ENCODE measurements around the gene HHIPL1.
A peak's percentile ranks its signal among the peaks of the same experiment; 100 is the strongest.

Gene HHIPL1

GRCh38 chr14:99662846-99663245, 17.9 kb downstream of the HHIPL1 start:
- no peak for DNase-seq

- no peak for DNase-seq
Observed at GRCh38 chr14:99663386-99664057, 18.6 kb downstream of the HHIPL1 start.

- DNase-seq = peak in 1 of 2 donors; percentile 34
Observed at GRCh38 chr14:99664058-99664936, 19.4 kb downstream of the HHIPL1 start.

GRCh38 chr14:99664937-99665273, 20.0 kb downstream of the HHIPL1 start:
- no peak for DNase-seq

- DNase-seq = no peak
Observed at GRCh38 chr14:99666533-99666932, 21.6 kb downstream of the HHIPL1 start.

- no peak for DNase-seq
Observed at GRCh38 chr14:99667045-99667444, 22.1 kb downstream of the HHIPL1 start.

- no peak for DNase-seq
Observed at GRCh38 chr14:99667821-99668220, 22.9 kb downstream of the HHIPL1 start.

GRCh38 chr14:99668307-99669295, 23.7 kb downstream of the HHIPL1 start:
- DNase-seq = no peak

GRCh38 chr14:99670361-99671234, 25.7 kb downstream of the HHIPL1 start:
- no peak for DNase-seq

GRCh38 chr14:99671235-99672224, 26.6 kb downstream of the HHIPL1 start:
- DNase-seq = peak; percentile 31 to 55

- no peak for DNase-seq
Observed at GRCh38 chr14:99672506-99673304, 27.8 kb downstream of the HHIPL1 start.

- DNase-seq = no peak
Observed at GRCh38 chr14:99673305-99674063, 28.6 kb downstream of the HHIPL1 start.

- no peak for DNase-seq
Observed at GRCh38 chr14:99674064-99674650, 29.2 kb downstream of the HHIPL1 start.

- DNase-seq = no peak
Observed at GRCh38 chr14:99674776-99675381, 29.9 kb downstream of the HHIPL1 start.

GRCh38 chr14:99675382-99675835, 30.5 kb downstream of the HHIPL1 start:
- no peak for DNase-seq

- no peak for DNase-seq
Observed at GRCh38 chr14:99675951-99676350, 31.0 kb downstream of the HHIPL1 start.

GRCh38 chr14:99676657-99677056, 31.7 kb downstream of the HHIPL1 start:
- no peak for DNase-seq

Measured in hippocampal formation (tissue), 2 donors.